Measurements from ENCODE around the gene AFF4. TPM values are rescaled to one million over a fixed set of nuclear protein-coding genes. Genes with fewer than 3 reads are reported as not detected.
A peak's percentile ranks its signal among the peaks of the same experiment; 100 is the strongest.

AFF4 gene
- polyA plus RNA-seq, 3 donors = 9.7 to 17.7 (median 17.6) TPM

DNA sequence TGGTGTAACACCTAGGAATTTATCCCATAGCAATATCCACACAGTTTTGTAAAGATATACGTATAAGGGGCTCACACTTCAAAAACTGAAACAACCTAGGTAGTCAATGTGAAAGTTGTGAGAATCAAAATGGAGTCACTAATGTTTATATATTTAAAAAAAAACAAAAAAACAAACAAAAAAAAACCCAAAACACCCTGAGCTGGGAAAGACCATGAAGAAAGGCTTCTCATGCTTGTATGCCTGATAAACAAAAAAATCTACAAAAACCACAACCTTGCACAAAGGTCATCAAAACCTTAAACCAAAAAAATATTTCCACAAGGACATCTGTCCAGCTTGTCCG is 35.4 kb downstream of the AFF4 start:
- Mint-ChIP-seq H3K4me3 (no peak overlapping the region), H3K36me3 (peaks cover 82 to 87% of the 10 kb centered on the region in 2 donors), H3K4me1 (peaks cover 14% of the 10 kb centered on the region), H3K9me3 (peaks cover 0 to 2% (median 0%) of the 10 kb centered on the region in 7 donors), H3K27me3 (ENCODE audit: low read depth in 3 of 3) (no peaks in the 10 kb centered on the region), H3K27ac (no peak overlapping the region)
- WGBS (ENCODE audit: insufficient coverage) = 86% methylated on average over 1 of the region's 2 CpGs
- peaks cover 70 to 96% of the 10 kb centered on the region in 2 donors for H3K36me3 ChIP-seq (replicated peaks in 1 of 2; ENCODE audit: control insufficient read depth in 1 of 2, insufficient read depth in 2 of 2, low read length in 2 of 2)
- no peak for TF ChIP-seq CTCF (IDR thresholded peaks at IDR 0.05)
- DNase-seq = no peak
- H2AFZ ChIP-seq (ENCODE audit: insufficient read depth, low read depth, low read length, poor library complexity, severe bottlenecking) = no peak overlapping the region
- peaks cover 9% of the 10 kb centered on the region for H3K79me2 ChIP-seq (ENCODE audit: insufficient read depth, low read length)
- no peak overlapping the region for H3K4me2 ChIP-seq (replicated peaks; ENCODE audit: extremely low read depth, low read length, poor library complexity, severe bottlenecking)
- H3K27me3 ChIP-seq (ENCODE audit: control insufficient read depth in 2 of 2, insufficient read depth in 2 of 2, low read length in 2 of 2) = no peaks in the 10 kb centered on the region
- no peak overlapping the region for H3K9ac ChIP-seq (ENCODE audit: insufficient read depth, low read length, poor library complexity, severe bottlenecking)
- peaks cover 0 to 8% of the 10 kb centered on the region in 2 donors for H3K4me1 ChIP-seq (ENCODE audit: control insufficient read depth in 1 of 2, insufficient read depth in 2 of 2, low read length in 2 of 2)
- H3K4me3 ChIP-seq (replicated peaks in 1 of 3; ENCODE audit: low read depth in 2 of 3, low read length in 3 of 3) = no peak overlapping the region
- H4K20me1 ChIP-seq (ENCODE audit: insufficient read depth, low read length) = peaks cover 80% of the 10 kb centered on the region
- H3K27ac ChIP-seq (ENCODE audit: low read depth in 1 of 2, low read length in 2 of 2) = no peak overlapping the region
- H3K9me3 ChIP-seq (replicated peaks in 1 of 2; ENCODE audit: control insufficient read depth in 1 of 2, insufficient read depth in 1 of 2, low read length in 2 of 2) = no peaks in the 10 kb centered on the region
- intact Hi-C loops (cut with micrococcal nuclease) = no loop called here

DNA sequence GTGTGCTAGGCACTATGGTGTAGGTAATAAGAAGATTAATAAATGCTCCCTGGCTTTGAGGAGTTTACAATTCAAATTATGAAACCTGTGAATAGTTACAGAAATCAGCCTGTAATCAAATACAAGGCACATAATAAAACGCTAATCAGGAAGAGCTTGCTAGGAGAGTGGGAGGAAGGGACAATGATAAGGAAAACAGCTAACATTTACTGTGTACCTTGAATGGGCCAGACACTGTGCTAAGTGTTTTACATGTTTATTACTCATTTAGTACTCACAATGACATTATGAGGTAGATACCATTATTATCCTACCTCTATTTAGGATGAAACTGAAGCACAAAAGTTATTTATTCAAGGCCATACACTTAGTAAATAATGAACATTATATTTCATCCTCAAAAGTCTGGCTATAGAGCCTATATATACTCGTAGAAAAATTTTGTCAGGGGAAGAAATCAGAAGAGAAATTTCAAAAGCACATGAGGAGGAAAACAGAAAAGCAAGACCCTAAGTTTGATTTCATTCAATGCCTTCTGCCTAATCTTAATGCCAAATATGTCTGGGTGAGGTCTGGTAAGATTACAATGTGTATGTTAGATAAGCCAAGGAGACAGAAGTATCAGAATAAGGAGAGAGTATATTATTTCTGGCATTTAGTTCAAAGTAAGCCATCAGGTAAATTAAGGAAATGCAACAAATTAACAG is 35.9 kb downstream of the AFF4 start:
- H3K36me3 ChIP-seq (replicated peaks in 1 of 2; ENCODE audit: control insufficient read depth in 1 of 2, insufficient read depth in 2 of 2, low read length in 2 of 2) = peaks cover 69 to 96% of the 10 kb centered on the region in 2 donors
- H2AFZ ChIP-seq (ENCODE audit: insufficient read depth, low read depth, low read length, poor library complexity, severe bottlenecking) = no peak overlapping the region
- H3K9ac ChIP-seq (ENCODE audit: insufficient read depth, low read length, poor library complexity, severe bottlenecking) = no peak overlapping the region
- intact Hi-C loops (cut with micrococcal nuclease) = no loop called here
- H3K4me2 ChIP-seq (replicated peaks; ENCODE audit: extremely low read depth, low read length, poor library complexity, severe bottlenecking) = no peak overlapping the region
- Mint-ChIP-seq H3K9me3 (peaks cover 0 to 2% (median 0%) of the 10 kb centered on the region in 7 donors), H3K4me3 (no peak overlapping the region), H3K27me3 (ENCODE audit: low read depth in 3 of 3) (no peaks in the 10 kb centered on the region), H3K4me1 (peaks cover 14% of the 10 kb centered on the region), H3K27ac (peak overlapping the region in 1 of 7 donors; percentile 40), H3K36me3 (peaks cover 78 to 87% of the 10 kb centered on the region in 2 donors)
- no peak overlapping the region for H3K4me3 ChIP-seq (replicated peaks in 1 of 3; ENCODE audit: low read depth in 2 of 3, low read length in 3 of 3)
- peaks cover 75% of the 10 kb centered on the region for H4K20me1 ChIP-seq (ENCODE audit: insufficient read depth, low read length)
- DNase-seq = no peak
- H3K4me1 ChIP-seq (ENCODE audit: control insufficient read depth in 1 of 2, insufficient read depth in 2 of 2, low read length in 2 of 2) = peaks cover 0 to 8% of the 10 kb centered on the region in 2 donors
- H3K79me2 ChIP-seq (ENCODE audit: insufficient read depth, low read length) = peaks cover 9% of the 10 kb centered on the region
- no peaks in the 10 kb centered on the region for H3K27me3 ChIP-seq (ENCODE audit: control insufficient read depth in 2 of 2, insufficient read depth in 2 of 2, low read length in 2 of 2)
- no peak overlapping the region for H3K27ac ChIP-seq (ENCODE audit: low read depth in 1 of 2, low read length in 2 of 2)
- no peaks in the 10 kb centered on the region for H3K9me3 ChIP-seq (replicated peaks in 1 of 2; ENCODE audit: control insufficient read depth in 1 of 2, insufficient read depth in 1 of 2, low read length in 2 of 2)
- no peak for TF ChIP-seq CTCF (IDR thresholded peaks at IDR 0.05)
- WGBS (ENCODE audit: insufficient coverage) = no CpG with 5 or more reads among the region's 2 CpGs
